Activated T-helper 1 cell treated with anti-CD3 and anti-CD28 coated beads, Interleukin-2, amount 50 U/mL, for 16 hours (primary cell): ENCODE results near the gene ADGRL2.
"Not testable (repeated sequence)": the region's sequence is repeated elsewhere in the genome, so short reads cannot be mapped to it uniquely, and the experiment has no call there.

Source experiments
- DNase-seq, 2 donors: peaks; one replicate each; pipeline ENCODE4 v3.0.0-alpha.2; 2020; ENCODE audit warnings: low read depth in 1 of 2, low spot score in 1 of 2

The ADGRL2 gene

DNA sequence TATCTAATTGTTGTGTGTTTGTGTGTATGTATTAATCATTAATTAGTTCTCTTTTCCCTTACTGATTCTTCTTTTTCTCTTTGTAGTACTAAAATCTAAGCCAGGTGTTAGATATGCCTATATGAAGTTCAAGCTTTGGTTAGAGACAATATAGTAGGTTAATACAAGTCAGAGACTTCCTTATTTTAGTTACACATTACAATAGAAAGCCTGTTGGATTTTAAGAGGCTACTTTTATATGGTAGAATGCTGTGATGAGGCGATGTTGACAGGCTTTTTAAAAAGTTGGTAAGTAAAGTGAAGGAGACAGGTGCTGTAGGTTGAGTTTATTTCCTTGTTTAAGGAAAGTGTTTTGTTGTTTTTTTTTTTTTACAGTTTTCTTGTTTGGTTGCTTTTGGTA, 45.9 kb downstream of the ADGRL2 start:
- DNase-seq, result no peak

DNA sequence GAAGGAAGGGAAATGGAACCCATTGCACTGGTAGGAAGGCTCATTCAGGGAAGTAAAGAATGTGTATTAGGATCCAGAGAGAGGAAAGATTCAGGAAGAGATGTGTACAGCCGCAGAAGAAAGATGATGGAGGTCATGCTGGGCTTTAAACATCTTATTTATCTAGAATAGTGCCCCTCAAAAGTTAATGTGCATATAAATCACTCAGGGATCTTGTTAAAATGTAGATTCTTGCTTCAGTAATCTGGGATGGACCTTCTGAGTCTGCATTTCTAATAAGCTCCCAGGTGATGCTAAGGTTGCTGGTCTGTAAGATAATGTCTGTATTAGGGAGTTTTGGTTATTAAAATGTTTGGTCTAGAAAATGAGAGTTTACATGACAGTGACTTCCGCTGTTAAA, 46.3 kb downstream of the ADGRL2 start:
- no peak for DNase-seq

DNA sequence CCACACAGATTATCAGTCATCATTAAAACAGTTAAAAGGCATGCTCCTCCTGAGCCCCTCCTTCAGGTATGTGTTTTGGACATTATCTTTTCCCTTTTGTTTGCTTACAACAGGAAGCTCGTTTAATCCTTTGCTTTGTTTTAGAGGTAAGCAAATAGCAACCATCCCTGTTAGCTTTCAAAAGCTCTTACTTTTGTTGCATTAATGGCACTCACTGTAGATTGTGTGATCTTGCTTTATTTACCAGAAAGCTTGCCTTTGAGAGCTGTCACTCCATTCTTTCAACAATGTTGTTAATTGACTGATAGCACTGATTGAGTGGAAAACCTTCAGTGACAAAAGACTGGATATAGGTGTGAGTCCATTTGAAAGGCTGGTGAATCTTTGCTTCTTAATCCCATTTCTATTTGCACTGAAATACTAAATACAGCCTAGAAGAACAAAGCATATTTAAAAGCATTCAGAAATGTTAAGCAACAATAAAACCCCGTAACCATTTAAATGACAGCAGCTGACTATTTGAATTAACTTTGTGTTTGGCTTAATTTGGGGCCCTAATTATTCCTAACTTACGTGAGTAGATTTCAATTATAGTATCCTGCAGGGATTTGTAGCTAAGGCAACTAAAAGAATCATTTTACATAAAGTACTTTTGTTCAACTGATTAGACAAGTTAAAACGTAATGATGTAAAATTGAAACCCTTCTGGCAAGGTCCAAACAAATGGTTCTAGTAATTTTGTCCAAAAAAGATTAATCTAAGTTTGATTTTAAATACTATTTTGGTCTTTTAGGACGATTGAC, 48.3 kb downstream of the ADGRL2 start:
- no peak for DNase-seq

DNA sequence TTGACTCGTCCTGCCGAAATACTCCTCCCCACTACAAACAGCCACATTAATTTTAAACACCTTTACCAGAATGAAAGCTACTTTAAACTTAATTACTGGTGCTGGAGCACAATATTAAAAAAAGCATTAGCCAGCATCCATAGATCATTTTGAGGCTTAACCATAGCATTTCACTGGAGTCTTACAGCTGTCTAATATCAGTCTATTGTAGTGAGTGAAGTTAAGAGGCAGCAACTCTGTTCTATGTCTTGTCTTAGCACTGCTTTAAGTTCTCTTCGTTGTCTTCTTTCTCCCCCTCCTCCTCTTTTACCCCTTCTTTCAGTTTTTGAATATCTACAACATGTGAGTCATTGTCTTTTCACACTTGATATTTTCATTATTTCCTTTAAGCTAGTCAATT, 49.3 kb downstream of the ADGRL2 start:
- DNase-seq, result no peak

DNA sequence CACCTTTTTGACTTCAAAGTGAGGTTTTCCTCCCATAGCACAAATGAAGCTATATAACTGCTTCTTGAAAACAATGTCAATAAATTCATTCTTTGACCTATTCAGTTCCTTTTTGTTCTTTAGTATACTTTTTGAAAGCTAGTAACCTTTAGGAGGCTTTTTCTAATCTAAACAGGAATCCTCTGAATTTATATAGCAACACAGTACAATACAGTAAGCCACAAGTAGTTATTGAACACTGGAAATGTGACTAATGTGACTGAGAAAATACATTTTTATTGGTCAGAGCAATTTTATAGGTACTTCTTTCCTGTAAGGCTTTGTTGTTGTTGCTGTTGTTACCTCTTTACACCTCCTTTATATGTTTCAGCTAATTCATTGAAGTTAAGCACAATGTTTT, 49.8 kb downstream of the ADGRL2 start:
- no peak for DNase-seq

DNA sequence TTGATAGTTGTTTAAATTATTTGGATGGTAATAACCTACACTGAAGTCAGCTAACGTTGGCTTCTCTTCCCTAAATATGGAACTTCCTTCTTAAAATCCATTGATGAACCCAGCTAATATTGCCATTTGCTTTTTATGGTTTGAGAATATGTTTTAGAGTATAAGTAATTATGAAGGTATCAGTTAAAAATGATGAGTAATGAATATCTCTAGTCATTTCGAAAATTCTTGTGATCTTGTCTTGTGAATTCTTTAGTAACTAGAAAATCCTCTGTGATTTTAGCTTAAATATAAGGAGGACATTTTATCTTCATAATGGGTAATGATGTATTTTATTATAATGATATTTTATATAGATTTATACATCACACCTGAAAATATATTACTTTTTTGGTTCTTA, 50.5 kb downstream of the ADGRL2 start:
- no peak for DNase-seq

DNA sequence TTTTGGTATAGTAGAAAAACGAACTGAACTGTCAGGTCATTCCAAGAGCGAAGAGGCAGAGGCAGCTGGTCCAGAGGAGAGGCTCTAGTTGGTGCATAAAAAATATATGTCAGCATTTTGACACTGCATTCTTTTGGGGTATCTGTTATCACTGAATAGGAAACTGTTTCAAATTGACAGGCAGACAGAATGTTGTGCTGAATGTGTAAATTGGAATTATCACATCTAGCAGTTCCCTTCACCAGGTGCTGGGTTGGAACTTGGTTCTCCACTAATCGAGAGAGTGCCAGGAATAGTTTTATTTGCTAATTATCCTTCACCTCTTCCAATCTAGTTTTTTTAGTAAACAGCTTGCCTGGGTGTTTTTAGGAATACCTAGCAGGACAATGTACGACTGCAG, 52.2 kb downstream of the ADGRL2 start:
- no peak for DNase-seq

DNA sequence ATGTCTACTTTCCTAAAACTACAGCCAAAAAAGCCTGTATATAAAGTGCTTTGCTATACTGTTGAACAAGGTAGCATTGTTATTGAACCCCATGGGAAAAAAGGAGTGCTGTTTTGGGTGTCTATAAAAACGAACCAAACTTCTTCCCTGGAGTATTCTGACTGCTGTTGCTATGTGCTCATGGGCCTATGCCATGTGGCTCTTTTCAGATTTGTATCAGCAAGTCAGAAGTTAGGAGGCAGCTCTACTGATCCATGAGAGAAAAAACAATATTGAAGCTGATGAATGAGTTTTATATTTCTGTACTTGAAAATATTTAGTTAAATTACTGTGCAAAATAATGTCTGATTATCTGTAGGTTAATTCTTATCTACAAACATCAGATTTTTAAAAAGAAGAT, 66.5 kb downstream of the ADGRL2 start:
- no peak for DNase-seq

DNA sequence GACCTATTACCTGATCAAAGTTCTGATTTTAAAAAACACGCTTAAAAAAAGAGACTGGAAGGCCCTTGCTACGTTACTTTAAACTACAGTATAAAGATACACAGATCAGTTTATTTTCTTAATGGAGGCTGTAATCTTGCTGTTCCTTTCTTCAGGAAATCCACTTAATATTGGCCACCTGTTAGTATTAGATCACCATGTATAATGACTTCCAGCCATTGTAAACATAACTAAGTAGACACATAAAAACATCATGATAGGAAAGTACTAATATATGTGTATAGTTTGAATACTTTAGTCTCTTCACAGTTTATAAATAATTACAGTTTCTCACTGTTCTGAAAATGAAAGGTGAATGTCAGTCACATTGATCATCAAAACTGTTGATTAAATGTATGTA, 68.6 kb downstream of the ADGRL2 start:
- DNase-seq, result no peak

DNA sequence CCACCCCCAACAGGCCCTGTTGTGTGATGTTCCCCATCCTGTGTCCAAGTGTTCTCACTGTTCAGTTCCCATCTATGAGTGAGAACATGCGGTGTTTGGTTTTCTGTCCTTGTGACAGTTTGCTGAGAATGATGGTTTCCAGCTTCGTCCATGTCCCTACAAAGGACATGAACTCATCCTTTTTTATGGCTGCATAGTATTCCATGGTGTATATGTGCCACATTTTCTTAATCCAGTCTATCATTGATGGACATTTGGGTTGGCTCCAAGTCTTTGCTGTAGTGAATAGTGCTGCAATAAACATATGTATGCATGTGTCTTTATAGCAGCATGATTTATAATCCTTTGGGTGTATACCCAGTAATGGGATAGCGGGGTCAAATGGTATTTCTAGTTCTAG, 70.4 kb downstream of the ADGRL2 start:
- DNase-seq, result not testable (repeated sequence)

DNA sequence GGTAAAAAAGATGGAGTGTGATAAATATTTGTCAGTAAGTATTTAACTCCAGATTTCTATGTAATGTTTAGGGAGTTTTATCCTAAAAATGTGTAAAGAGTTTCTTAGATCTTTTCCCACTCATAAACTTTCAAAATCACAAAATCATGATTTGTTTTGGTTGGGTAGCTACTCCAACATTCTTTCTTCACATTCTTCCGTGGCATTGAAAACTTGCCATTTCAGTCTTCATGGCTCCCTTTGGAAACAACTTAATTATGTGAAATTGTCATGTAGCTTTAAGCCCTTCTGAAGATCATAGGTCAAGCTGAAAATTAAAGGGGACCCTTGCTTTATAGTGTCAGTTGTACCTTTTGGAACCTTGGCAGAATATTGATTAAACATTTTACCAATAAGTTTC, 73.2 kb downstream of the ADGRL2 start:
- DNase-seq, result no peak

DNA sequence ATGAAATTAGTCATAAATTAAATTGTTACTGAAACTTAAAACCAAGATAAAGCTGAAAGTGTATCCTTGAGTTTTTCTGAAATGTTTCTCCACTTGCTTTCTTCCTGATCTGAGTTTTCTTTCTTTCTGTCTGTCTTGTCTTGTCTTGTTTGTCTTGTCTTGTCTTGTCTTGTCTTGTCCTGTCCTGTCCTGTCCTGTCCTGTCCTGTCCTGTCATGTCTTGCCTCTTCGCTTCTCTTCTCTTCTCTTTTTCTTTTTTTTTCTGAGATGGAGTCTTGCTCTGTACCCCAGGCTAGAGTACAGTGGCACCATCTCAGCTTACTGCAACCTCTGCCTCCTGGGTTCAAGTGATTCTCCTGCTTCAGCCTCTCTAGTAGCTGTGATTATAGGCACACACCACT, 73.7 kb downstream of the ADGRL2 start:
- no peak for DNase-seq

DNA sequence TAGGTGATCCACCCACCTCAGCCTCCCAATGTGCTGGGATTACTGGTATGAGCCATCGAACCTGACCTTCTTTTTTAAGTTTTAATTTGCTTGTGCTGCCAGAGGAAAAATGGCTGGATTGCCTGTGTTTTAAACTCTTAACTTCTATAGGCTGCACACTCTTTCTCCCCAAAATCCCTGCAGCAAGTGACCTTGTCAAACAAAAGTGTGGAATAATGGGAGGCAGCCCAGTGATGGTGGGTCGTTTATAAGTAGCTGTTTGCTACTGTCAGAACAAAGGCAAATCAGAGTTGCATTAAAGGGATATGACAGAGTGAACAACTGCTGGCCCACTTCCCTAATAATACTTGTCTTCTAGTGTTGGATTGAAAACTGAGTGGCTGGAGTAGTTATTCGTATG, 74.2 kb downstream of the ADGRL2 start:
- DNase-seq, result no peak

DNA sequence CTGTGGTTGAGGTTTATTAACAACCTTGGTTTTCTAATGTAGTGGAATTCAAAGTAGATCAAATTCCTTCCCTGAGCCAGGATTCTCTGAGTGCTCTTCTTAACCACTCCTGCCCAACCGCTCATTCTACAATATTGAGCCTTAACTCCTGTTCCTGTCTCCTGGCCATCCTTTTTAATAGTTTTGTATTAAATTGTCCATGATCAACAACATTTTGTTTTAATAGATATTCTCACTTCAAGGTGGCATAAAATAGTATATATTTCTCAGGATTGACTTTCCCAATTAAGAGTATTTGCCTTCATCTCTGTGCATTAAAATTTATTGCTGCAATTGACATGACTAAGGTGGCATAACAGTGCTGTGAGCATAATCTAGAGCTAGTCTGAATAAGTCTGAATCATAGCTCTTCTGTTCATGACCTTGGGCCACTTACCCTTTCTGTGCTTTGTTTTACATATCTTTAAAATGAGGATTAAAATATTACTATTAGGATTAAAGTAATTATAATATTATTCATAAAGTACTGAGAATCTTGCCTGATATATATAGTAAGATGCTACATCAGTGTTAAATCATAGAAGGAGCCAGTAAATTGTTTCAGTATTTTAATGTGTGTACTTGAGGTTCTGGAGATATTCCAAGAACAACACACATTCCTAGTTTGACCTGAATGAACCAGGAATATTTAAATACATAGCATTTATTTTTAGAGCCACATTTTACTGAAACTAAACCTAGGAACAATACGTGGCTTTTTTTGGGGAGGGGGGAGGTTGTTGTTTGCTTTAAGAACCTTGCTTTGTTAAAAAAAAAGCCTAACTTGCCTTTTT, 76.4 kb downstream of the ADGRL2 start:
- DNase-seq, result no peak

DNA sequence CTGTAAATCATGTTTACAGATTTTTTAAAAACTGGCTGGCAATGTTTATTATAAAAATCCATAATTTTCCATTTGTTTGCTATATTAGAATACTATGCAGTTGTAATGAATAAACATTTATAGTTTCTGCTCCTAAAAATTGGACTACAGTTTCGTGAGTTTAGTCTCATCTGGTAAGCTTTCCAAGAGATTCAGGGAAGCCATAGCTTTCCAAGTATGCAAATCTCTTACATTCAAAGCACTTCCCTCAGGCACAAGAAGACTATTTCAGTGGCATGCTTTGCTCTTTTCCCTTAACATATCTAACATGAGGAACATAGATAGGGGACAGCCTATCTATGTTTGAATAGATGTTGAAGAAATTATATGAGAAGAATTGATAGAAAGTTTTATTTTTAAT, 77.2 kb downstream of the ADGRL2 start:
- no peak for DNase-seq

DNA sequence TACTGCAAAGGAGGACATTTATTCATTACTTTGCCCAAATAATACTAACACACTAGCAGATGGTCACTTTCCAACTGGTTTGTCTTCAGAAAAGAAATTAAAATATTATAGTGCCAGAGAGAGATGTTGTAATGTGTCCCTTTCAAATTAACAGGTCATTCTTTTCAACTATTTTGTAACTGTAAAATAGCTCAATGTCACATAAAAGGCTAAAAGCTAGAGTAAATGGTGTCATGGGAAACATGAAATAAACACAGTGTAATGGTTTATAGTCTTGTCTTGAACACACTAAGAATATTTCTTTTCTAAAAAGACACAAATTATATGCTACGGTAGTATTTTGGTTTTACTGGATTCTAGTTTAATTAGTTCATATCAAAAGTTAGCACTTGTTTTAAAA, 77.8 kb downstream of the ADGRL2 start:
- no peak for DNase-seq

DNA sequence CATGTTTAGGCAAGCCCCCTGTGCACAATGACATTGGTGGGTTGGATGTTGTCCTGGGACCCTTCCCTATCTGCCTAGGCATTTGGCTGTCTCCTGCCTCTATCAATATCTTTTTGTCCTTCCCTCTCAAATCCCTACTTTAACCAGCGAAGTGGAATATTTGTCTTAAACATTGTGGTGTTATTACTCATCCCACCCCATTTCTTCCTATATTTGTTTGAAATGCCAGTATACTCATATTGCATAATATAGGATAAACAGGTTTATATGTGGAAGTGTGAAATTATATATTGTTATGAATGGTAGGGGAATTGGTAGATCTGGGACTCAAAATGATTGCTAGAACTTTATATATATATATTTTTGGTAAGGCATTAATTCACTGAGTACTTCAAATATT, 80.0 kb downstream of the ADGRL2 start:
- DNase-seq, result no peak

DNA sequence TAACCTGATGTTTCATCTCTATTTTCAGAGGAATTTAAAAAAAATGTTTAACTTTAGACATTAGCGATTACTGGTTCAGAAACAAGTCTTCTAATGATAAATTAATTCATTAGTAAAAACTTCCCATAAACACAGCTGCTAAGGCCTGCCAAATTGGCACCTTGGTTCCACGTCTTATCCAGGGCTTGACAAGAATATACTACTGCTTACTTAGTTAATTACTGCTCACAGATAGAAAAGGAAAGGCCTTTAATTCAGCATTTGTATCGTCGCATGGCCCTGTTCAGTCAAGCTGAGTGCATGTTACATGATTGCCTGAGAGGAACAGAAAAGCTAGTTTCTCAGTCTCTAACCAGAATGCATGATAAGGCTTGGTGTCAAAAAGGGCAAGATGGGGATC, 84.6 kb downstream of the ADGRL2 start:
- no peak for DNase-seq

DNA sequence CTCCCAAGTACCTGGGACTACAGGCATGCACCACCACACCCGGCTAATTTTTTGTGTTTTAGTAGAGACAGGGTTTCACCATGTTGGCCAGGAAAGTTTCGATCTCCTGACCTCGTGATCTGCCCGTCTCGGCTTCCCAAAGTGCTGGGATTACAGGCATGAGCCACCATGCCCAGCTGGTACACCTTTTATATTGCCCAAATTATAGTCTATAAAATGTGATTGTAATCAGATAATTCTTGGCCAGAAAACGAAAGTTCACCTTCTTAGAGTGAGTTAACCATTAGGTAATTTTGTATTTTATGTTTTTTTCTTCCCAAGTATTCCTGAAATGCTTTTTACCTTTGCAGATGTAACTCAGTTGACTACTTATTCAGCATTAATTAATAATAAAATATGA, 85.6 kb downstream of the ADGRL2 start:
- not testable (repeated sequence) for DNase-seq

DNA sequence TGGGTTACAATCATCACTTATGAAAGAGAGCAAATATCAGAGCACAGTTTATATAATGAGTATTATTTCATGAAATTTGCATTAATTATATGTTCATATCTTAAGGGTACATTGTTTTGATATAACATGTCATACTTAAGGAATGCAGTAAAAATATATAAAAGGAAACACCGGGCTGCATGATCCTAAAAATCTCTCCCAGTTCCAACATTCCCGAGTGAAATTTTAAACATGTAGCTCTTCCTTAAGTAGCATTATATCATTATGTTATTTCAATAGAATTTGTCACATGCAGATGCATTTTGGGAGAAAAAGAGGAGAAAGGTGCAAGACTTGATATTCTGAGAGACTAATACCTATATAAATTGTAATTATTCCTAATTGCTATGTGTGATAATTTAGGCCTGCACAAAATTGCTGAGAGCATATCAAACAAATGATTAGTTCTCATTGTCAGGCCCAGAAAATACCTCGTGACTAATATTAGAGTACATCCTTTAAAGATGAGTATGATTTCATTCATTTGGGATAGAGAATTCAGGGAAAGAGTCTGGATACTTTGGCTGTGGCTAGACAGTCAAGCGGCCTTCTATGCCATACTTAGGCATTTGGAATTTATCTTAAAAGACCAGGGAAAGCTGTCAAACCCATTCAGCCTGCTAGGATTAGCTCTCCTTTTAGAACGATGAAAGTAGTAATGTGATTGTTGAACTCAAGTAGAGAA, 86.8 kb downstream of the ADGRL2 start:
- no peak for DNase-seq

DNA sequence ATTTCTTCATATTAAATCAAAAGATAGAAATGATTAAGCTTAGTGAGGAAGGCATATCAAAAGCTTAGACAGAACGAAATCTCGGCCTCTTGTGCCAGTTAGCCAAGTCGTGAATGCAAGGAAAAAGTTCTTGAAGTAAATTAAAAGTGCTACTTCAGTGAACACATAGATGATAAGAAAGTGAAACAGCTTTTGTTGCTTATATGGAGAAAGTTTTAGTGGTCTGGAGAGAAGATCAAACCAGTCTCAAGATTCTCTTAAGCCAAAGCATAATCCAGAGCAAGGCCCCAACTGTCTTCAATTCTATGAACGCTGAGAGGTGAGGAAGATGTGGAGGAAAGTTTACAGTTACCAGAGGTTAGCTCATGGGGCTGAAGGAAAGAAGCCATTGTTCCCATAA, 88.4 kb downstream of the ADGRL2 start:
- DNase-seq, result no peak

DNA sequence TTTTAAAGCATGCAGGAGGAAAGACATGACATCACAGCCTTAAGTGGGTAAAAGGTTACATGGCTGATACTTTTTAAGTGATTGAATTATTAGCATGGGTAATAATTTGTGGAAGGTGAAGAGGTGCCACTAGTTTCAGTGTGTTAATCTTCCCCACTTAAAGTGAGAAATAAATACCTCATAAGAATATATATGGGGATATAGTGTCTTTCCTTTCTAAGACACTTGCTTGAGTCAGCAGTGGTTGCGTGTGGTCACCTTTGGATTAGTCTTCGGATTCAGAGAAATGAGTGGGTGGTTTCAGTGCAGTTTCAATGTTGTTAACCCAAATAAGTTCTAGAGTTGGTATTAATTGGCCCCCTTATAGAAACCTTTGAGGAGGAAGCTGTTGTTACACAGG, 94.1 kb downstream of the ADGRL2 start:
- DNase-seq, result no peak
